HCT116 (cell line): ENCODE measurements around the gene CCDC181. TPM values are rescaled to one million over a fixed set of nuclear protein-coding genes. Genes with fewer than 3 reads are reported as not detected.

Source experiments
- ATAC-seq: fragments of 200-7000 bp; cut with Tn5 transposase; 2 replicates; pipeline ENCODE4 v1.9.1; 2020; ENCODE audit warnings: mild to moderate bottlenecking, moderate library complexity
- BruUV-seq: library from RNA; stranded (reverse); fragments of 400-500 nt; replicated peaks from 2 replicates; lab custom pipeline; 2021; lab: Mats Ljungman, UMichigan
- CTCF ChIA-PET: fragments of 300-600 bp; sonication (Branson Sonifier 250); formaldehyde crosslinking; loops from one replicate; lab custom pipeline; 2021; ENCODE audit warnings: antibody characterized with exemption; lab: Charles Lee
- POLR2A ChIA-PET: fragments of 300-600, 350-600 bp; sonication (Branson Sonifier 250); formaldehyde crosslinking; loops from one replicate; lab custom pipeline; 2021; ENCODE audit warnings: antibody characterized with exemption; lab: Charles Lee
- RAD21 ChIA-PET, 2 experiments: fragments of 300-600 bp; sonication (Branson Sonifier 250); formaldehyde crosslinking; loops; one replicate each; lab custom pipeline; 2023; ENCODE audit warnings: low total read pairs in 2 of 2; ENCODE audit not compliant: uncharacterized antibody in 2 of 2, unreplicated experiment in 2 of 2, low non-redundant PET in 1 of 2; lab: Charles Lee
- DNase-seq: peaks from one replicate; pipeline ENCODE4 v3.0.0-alpha.2; 2010; ENCODE audit warnings: low read depth, low spot score
- H2AFZ ChIP-seq: fragments of 200-600 bp; shearing (Covaris generic), sonication (generic); 2 replicates; pipeline ENCODE4 v1.6.1; 2017; ENCODE audit warnings: low read depth, mixed run types, mixed read lengths, antibody characterized with exemption, low read length; ENCODE audit not compliant: poor library complexity, severe bottlenecking
- H3K27ac ChIP-seq: 2 replicates; pipeline ENCODE4 v1.5.1; 2012; ENCODE audit warnings: low read depth, low read length
- H3K27me3 ChIP-seq: fragments of 200-600 bp; sonication (generic); 2 replicates; pipeline ENCODE4 v1.6.1; 2016; ENCODE audit warnings: mixed run types, low read length, mixed read lengths; ENCODE audit not compliant: insufficient read depth
- H3K36me3 ChIP-seq, 2 experiments: fragments of 200-500 bp in 1 of 2; fragments of 200-600 bp in 1 of 2; sonication (Bioruptor generic) in 1 of 2; sonication (generic) in 1 of 2; 2 replicates each; pipeline versions ENCODE4 v1.5.1 to v1.6.1; 2014 to 2016; ENCODE audit warnings: low read length in 2 of 2, inconsistent platforms in 1 of 2, mixed read lengths in 1 of 2, mixed run types in 1 of 2; ENCODE audit not compliant: insufficient read depth in 2 of 2, control insufficient read depth in 1 of 2
- H3K4me1 ChIP-seq, 2 experiments: fragments of 200-600 bp in 1 of 2; sonication (generic) in 1 of 2; 2 replicates each; pipeline versions ENCODE4 v1.5.1 to v1.6.1; 2012 to 2017; ENCODE audit warnings: low read length in 2 of 2, inconsistent platforms in 1 of 2, mild to moderate bottlenecking in 1 of 2, mixed read lengths in 1 of 2, mixed run types in 1 of 2, moderate library complexity in 1 of 2; ENCODE audit not compliant: insufficient read depth in 2 of 2, control insufficient read depth in 1 of 2
- H3K4me2 ChIP-seq: fragments of 200-600 bp; sonication (generic); 2 replicates; pipeline ENCODE4 v1.6.1; 2017; ENCODE audit warnings: mixed run types, low read length, mixed read lengths
- H3K4me3 ChIP-seq, 2 experiments: fragments of 200-600 bp in 1 of 2; sonication (generic) in 1 of 2; replicated peaks in 1 of 2; 2 replicates each; pipeline ENCODE4 v1.5.1; 2011 to 2016; ENCODE audit warnings: low read length in 2 of 2, control low read depth in 1 of 2, low read depth in 1 of 2, mild to moderate bottlenecking in 1 of 2, mixed read lengths in 1 of 2, mixed run types in 1 of 2
- H3K79me2 ChIP-seq: fragments of 200-600 bp; sonication (generic); 2 replicates; pipeline ENCODE4 v1.6.1; 2017; ENCODE audit warnings: mild to moderate bottlenecking, mixed run types, low read length, moderate library complexity, mixed read lengths; ENCODE audit not compliant: insufficient read depth
- H3K9ac ChIP-seq: fragments of 200-600 bp; sonication (generic); 2 replicates; pipeline ENCODE4 v1.6.1; 2016; ENCODE audit warnings: low read length, mixed read lengths
- H3K9me2 ChIP-seq: fragments of 200-600 bp; sonication (generic), shearing (Covaris generic); 2 replicates; pipeline ENCODE4 v1.6.1; 2017; ENCODE audit warnings: mixed run types, mild to moderate bottlenecking, moderate library complexity; ENCODE audit not compliant: insufficient read depth
- H3K9me3 ChIP-seq, 2 experiments: fragments of 200-500 bp in 1 of 2; fragments of 200-600 bp in 1 of 2; sonication (Bioruptor generic) in 1 of 2; sonication (generic) in 1 of 2; 2 replicates each; pipeline ENCODE4 v1.6.1; 2014 to 2017; ENCODE audit warnings: low read length in 2 of 2, mixed read lengths in 2 of 2, inconsistent platforms in 1 of 2, low read depth in 1 of 2, mild to moderate bottlenecking in 1 of 2, mixed run types in 1 of 2, moderate library complexity in 1 of 2; ENCODE audit not compliant: control insufficient read depth in 1 of 2, insufficient read depth in 1 of 2
- H4K20me1 ChIP-seq: fragments of 200-600 bp; sonication (generic), shearing (Covaris generic); 2 replicates; pipeline ENCODE4 v1.6.1; 2017; ENCODE audit warnings: mixed run types, mild to moderate bottlenecking, moderate library complexity; ENCODE audit not compliant: insufficient read depth
- ATF3 ChIP-seq: IDR thresholded peaks from 2 replicates; pipeline ENCODE4 v1.6.1; 2012
- CEBPB ChIP-seq: IDR thresholded peaks from 2 replicates; pipeline ENCODE4 v1.6.1; 2012; ENCODE audit warnings: low read depth
- CTCF ChIP-seq, 3 experiments: fragments of 200-600 bp in 1 of 3; sonication (generic) in 1 of 3; IDR thresholded peaks in 2 of 3; conservative IDR thresholded peaks in 1 of 3; 2 replicates each; pipeline ENCODE4 v1.5.1; 2012 to 2017; ENCODE audit warnings: low read depth in 2 of 3, low read length in 2 of 3, antibody characterized with exemption in 1 of 3, borderline replicate concordance in 1 of 3, control low read depth in 1 of 3, mild to moderate bottlenecking in 1 of 3, mixed read lengths in 1 of 3, mixed run types in 1 of 3, moderate library complexity in 1 of 3; ENCODE audit not compliant: insufficient read depth in 1 of 3
- FOSL1 ChIP-seq: IDR thresholded peaks from 2 replicates; pipeline ENCODE4 v1.6.1; 2012; ENCODE audit warnings: low read depth
- POLR2A ChIP-seq: IDR thresholded peaks from 2 replicates; pipeline ENCODE4 v1.7.0; 2011; ENCODE audit warnings: borderline replicate concordance; ENCODE audit not compliant: insufficient read depth, insufficient read length; ENCODE audit errors: extremely low read depth
- RAD21 ChIP-seq: IDR thresholded peaks from 2 replicates; pipeline ENCODE4 v1.6.1; 2012; ENCODE audit warnings: low read depth, mild to moderate bottlenecking
- SIN3A ChIP-seq: IDR thresholded peaks from 2 replicates; pipeline ENCODE4 v1.6.1; 2012; ENCODE audit warnings: low read depth
- SP1 ChIP-seq: IDR thresholded peaks from 2 replicates; pipeline ENCODE4 v1.6.1; 2012; ENCODE audit warnings: low read depth
- SRF ChIP-seq: IDR thresholded peaks from 2 replicates; pipeline ENCODE4 v1.6.1; 2012; ENCODE audit warnings: low read depth
- ZNF274 ChIP-seq: fragments of 200-500 bp; sonication (Bioruptor generic); IDR thresholded peaks from 2 replicates; pipeline ENCODE4 v1.6.1; 2014; ENCODE audit warnings: mild to moderate bottlenecking, low read depth, low read length, inconsistent platforms
- intact Hi-C: fragments of 100-400 bp; cut with micrococcal nuclease; formaldehyde crosslinking; loops from 2 replicates; pipeline ENCODE4 v1.10.0; 2022
- total RNA-seq: library from RNA; stranded (reverse); gene quantifications from one replicate; pipeline ENCODE4 v1.2.1, GENCODE V29; 2021; ENCODE audit not compliant: unreplicated experiment

The CCDC181 gene
- total RNA-seq, 1 experiment from 2014 or later: not detected

GRCh38 chr1:169348383-169349036 lies 78.8 kb downstream of the CCDC181 start:
- RAD21 ChIA-PET: interaction anchor here (0.8 to 2.8 kb wide), 7 partner anchors 214 to 1006 kb away, joined by 3 to 24 read pairs (median 7); no protein-coding TSS in a partner anchor
- peak; percentile 40; the same call in 1 of the 2 replicates for ATAC-seq
- intact Hi-C loops: loop anchor here (1.0 to 5.0 kb wide), 5 partner anchors 216 to 1006 kb away; no protein-coding TSS in a partner anchor
- no peaks in the 10 kb centered on the region for H3K4me1 ChIP-seq
- H3K36me3 ChIP-seq: no peaks in the 10 kb centered on the region
- H3K27ac ChIP-seq: no peak overlapping the region
- TF ChIP-seq SP1 (no peak), RAD21 (peak; percentile 93), FOSL1 (no peak), ATF3 (no peak), CEBPB (no peak), POLR2A (no peak), SIN3A (no peak), SRF (no peak), ZNF274 (no peak), CTCF (IDR thresholded peaks at IDR 0.05 in 2 of 3, conservative IDR thresholded peaks at IDR 0.05 in 1 of 3; ENCODE audit: borderline replicate concordance in 1 of 3, insufficient read depth in 1 of 3, low read depth in 2 of 3, low read length in 2 of 3) (peak; percentile 59 to 80 (median 72))
- TF ChIP-seq, all 23 proteins: peak for 2
- no peaks in the 10 kb centered on the region for H3K27me3 ChIP-seq
- H2AFZ ChIP-seq: no peak overlapping the region
- DNase-seq: peak; percentile 57
- no peaks in the 10 kb centered on the region for H3K9me2 ChIP-seq
- no peak overlapping the region for H3K9ac ChIP-seq
- ChIA-PET CTCF (interaction anchor here (0.7 to 6.5 kb wide), 37 partner anchors 9 to 1113 kb away, joined by 3 to 105 read pairs (median 5); partner anchors contain the start of genes ATP1B1, BLZF1 and NME7), POLR2A (interaction anchor here (0.8 to 1.7 kb wide), 2 partner anchors 711 to 745 kb away, joined by 3 to 4 read pairs; no protein-coding TSS in a partner anchor)
- no peaks in the 10 kb centered on the region; the same call in 1 of the 2 replicates for H3K79me2 ChIP-seq
- BruUV-seq: no TSS peak
- H3K9me3 ChIP-seq: 0 out of 4 replicates have a peak, but pooled peaks cover 0 to 3% of the 10 kb centered on the region in 2 experiments
- no peak overlapping the region for H3K4me3 ChIP-seq
- H4K20me1 ChIP-seq: no peaks in the 10 kb centered on the region
- no peak overlapping the region for H3K4me2 ChIP-seq
